Measurements from ENCODE around the gene MT1X.

DNA sequence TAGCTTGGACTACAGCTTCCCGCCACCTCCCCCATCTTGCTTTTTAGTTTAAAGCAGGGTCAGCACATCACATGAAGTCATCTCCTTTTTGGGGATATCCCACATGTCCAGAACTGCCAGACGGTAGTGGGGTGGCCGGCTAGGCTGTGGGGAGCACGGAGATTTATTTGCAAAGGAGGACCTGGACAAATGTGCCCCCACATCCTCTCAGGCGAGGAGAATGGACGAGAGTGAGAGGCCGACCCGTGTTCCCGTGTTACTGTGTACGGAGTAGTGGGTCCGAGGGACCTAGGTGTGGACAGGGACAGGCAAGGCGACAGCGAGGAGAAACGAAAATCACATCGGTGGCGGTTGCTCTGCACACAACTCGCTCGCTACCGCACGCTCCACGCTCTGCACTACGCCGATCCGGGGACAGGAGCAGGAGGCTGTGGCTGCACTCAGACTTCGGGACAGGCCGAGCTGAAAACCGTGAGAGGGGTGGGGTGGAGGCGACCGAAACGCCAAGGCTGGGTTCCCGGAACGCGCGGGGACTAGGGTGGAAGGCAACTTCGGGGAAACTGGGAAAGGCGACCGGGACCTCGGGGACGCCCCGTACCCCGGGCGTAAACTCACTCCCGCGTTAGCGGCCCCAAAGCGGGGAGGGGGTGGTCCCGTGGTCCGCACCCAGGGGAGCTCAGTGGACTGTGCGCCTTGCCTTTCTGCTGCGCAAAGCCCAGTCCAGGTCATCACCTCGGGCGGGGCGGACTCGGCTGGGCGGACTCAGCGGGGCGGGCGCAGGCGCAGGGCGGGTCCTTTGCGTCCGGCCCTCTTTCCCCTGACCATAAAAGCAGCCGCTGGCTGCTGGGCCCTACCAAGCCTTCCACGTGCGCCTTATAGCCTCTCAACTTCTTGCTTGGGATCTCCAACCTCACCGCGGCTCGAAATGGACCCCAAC lies 44.2 kb upstream of the MT1X start, which contains the start of gene MT1A:
- no peak for TF ChIP-seq ZBTB1 (tag by site-specific recombination; IDR thresholded peaks at IDR 0.05)
- TF ChIP-seq ZNF138 (tag by site-specific recombination; IDR thresholded peaks at IDR 0.05; ENCODE audit: borderline replicate concordance), result no peak
- TF ChIP-seq, protein P1, sequence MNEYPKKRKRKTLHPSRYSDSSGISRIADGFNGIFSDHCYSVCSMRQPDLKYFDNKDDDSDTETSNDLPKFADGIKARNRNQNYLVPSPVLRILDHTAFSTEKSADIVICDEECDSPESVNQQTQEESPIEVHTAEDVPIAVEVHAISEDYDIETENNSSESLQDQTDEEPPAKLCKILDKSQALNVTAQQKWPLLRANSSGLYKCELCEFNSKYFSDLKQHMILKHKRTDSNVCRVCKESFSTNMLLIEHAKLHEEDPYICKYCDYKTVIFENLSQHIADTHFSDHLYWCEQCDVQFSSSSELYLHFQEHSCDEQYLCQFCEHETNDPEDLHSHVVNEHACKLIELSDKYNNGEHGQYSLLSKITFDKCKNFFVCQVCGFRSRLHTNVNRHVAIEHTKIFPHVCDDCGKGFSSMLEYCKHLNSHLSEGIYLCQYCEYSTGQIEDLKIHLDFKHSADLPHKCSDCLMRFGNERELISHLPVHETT (tag by site-specific recombination; IDR thresholded peaks at IDR 0.05), result no peak
- no peak for TF ChIP-seq ZSCAN18 (tag by site-specific recombination; IDR thresholded peaks at IDR 0.05)
